GM19035 (cell line): ENCODE data around the gene USP40.

Experiments used
- ATAC-seq: cut with Tn5 transposase; IDR thresholded peaks from one replicate; pipeline ENCODE4 v1.9.1; 2021; ENCODE audit not compliant: unreplicated experiment

The USP40 gene

DNA sequence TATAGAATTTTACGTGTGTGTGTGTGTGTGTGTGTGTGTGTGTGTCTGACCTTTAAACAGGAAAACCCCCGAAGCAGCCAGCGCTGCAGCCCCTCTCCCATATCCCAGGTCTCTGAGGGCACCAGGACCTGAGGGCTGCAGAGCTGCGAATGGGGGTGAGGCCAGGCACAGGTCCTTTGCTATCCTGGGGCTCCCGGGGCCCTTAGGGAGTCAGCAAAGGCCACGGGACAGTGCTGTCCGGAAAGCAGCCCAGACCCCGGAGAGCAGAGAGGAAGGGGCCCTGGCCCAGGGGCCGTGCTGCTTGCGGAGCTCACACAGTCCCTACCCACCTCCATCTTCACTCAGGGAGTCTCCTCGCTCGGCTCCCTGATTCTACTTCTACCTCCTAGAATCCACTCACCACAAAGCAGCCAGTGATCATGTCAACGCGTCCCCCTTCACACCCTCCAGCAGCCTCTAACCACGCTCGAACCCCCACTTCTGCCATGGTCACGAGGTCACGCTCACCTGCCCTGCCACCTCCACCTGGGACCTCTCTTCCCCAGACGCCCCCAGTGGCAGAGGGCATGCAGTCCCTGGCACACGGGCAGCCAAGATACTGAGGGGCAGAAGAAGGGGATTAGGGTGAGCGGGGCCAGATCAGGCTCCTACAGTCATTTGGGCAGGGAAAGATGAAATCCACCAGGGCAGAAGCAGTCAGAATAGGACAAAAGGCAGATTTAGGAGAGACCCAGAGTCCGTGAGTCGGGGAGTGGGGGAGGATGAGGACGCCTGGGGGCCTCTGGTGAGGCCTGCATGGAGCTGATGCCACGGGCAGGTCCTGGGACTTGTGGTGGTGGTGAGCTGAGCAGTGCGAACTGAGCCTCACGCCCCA is 86.7 kb downstream of the USP40 start:
- no peak for ATAC-seq

- no peak for ATAC-seq
Measured at GRCh38 chr2:233477548-233478433, 88.8 kb downstream of the USP40 start.

DNA sequence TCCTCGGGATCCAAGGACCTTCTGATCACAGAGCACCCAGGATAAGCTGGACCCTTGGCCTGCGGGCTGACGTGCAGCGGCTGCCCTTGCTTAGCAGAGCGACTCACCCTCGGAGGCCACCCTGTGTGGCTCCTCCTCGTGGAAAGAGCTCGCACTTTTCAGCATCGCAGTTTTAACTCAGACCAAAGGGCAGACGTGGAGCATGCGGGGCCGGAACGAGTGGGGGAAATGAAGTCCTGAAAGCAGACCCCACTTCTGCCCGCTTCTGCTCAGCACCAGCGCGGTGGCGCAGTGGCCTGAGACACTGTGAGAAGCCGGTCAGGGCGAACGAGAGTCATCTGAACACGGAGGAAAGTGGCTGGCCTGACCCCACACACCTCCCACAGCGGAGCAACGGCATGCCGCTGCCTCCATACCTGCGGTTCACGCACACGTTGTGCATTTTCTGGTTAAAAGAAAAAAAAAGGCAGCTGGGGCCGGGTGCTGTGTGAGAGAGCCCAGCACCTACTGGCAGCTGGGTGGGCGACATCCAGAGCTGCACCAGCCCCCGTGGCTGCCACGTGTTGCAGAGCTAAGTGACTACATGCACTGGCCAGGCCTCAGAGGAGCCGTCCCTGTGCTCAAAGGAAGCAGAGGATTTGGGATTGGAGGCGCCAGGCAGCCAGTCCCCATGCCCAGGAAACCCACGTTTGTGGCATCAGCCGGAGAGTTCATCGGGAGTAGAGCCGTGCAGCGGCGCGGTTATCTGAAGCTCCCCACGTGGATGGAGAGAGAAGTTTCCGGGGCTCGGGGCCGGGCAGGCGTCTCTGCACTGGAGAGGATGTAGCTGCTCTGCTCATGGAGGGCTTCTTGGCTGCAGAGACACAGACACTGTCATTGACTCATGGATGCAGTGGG is 89.7 kb downstream of the USP40 start:
- ATAC-seq, result no peak

DNA sequence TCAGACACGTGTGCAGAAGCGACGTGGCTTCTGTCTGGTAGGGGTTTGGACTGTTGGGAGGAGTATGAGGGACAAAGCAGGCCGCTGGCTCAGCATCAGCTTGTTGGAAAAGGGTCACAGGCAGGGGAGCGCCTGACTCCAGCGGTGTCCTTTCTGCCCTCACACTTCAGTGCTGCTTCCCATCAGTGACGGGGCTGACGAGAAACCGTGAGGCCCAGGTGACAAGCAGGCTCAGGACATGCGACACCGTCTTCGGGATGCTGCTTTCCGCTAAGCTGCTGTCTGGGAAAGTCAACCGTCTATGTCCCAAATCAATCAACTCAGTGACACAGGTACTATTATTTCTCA is 90.5 kb downstream of the USP40 start:
- ATAC-seq, result no peak

- no peak for ATAC-seq
Measured at GRCh38 chr2:233474308-233475160, 92.0 kb downstream of the USP40 start.

- no peak for ATAC-seq
Measured at GRCh38 chr2:233473878-233474277, 92.7 kb downstream of the USP40 start.

GRCh38 chr2:233473386-233473791 is 93.2 kb downstream of the USP40 start:
- ATAC-seq, result no peak

DNA sequence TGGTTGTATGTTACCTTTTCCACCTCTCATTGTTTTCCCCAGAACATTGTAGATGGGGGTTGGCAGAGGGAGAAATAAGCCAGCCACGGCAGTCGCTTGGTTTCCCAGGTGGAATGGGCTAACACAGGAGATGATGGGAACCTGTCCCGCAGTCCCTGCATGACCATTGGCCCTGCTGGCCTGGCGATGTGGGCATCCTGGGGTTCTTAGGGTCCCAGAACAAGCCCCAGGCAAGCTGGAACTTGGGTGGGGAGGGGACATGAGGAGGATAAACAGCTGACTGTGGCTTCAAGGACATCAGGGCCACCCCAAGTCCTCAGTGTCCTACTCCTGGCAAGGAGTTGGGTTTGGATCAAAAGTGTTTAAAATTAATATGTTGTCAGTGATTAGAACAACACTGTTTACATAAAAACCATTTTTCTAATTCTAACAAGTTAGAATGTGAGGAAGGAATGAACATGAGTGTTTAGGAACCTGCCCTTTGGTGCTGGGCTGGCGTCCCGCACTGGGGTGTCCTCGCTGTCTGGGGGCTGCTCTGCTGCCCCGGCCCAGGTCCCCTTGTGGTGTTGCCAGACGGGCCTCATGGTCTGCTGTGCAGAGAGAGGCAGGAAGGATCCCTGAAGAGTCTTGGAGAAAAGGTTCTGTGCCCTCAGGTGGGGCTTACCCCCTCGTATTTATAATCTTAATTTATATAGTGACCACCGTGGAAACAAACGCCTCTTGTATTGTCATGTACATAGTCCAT is 95.1 kb downstream of the USP40 start:
- ATAC-seq, result no peak

DNA sequence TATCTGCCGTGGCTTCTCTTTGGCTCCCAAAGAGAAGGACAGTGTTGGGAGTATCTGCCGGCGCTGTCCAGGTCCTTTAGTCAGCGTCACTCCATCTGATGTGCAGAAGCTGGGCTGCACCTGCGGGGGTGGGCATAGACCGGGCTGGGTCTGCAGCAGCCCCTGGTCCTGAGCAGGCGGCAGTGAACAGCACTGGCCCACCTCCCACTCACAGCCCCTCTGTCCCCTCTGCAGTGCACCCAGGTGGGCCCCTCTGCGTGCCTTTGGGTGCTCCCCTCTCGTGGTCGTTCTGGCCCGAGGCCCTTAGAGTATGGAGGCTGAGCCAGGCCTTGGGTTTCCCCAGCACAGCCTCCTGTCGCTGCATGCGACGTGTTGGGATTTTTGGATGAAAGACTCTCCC is 95.7 kb downstream of the USP40 start:
- no peak for ATAC-seq

DNA sequence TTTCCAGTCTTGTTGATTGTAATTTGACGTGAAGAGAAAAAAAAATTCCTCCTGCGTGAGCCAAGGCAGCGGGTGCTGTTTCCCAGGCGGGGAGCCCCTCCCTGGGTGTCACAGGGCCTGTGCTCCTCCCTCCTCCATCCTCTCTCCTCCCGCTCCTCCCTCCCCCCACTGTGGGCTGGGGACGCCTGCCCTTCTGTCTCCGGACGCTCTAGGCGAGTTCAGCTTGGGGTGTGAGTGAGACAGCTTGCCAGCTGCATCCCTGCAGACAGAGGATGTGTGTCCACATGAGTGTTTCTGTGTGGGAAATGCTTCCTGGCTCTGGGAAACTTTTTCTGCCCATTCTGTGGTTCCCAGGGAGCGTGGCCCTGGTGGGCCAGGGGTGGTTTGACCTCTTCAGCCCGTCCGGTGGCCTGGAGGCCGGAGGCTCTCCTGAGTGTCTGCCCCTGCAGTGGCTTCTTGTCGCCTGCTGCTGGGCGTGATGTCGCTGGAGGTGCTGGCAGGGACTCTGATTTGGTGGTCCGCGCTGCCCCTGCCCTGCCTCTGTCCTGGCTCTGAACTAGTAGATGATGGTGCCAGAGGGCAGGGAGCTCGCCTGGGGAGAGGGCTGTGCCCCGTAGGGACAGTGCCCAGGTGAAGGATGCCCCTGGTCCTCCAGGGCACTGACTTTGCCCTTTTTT is 96.4 kb downstream of the USP40 start:
- no peak for ATAC-seq

- ATAC-seq, result no peak
Measured at GRCh38 chr2:233469261-233470010, 97.1 kb downstream of the USP40 start.

DNA sequence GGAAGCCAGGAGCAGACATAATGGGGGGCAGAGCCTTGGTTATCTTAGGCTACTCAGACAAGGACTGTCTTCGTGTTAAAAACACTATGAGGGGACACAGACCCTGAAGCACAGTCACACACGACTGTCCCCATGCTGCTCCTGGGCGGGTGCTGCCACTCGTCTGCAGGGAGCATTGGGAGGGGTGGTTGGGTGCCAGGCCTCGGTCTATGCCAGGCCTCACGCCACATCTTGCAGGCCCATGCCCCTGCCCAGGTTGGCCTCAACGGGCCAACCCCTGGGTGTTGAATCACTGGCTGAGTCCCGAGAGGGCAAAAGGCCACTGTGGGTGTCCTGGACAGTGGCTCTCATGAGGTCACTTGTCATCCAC is 97.9 kb downstream of the USP40 start:
- ATAC-seq, result no peak

GRCh38 chr2:233468047-233468740 is 98.4 kb downstream of the USP40 start:
- ATAC-seq, result no peak

GRCh38 chr2:233466991-233467603 is 99.5 kb downstream of the USP40 start:
- ATAC-seq, result no peak

GRCh38 chr2:233464531-233465240 is 101.9 kb downstream of the USP40 start:
- no peak for ATAC-seq

- no peak for ATAC-seq
Measured at GRCh38 chr2:233464056-233464455, 102.5 kb downstream of the USP40 start.

GRCh38 chr2:233463586-233463985 is 103.0 kb downstream of the USP40 start:
- ATAC-seq, result no peak
